Measurements from ENCODE around the gene VWC2L.
A peak's percentile ranks its signal among the peaks of the same experiment; 100 is the strongest.

The VWC2L gene

GRCh38 chr2:214410918-214411554 lies at the start of gene VWC2L:
TSS of gene VWC2L (plus strand) at chr2:214411054. CDS start at chr2:214414194, 3,140 bp downstream.
- peak; percentile 92 for DNase-seq

- no peak for DNase-seq
Measured at GRCh38 chr2:214361116-214361515, 49.7 kb upstream of the VWC2L start.

- no peak for DNase-seq
Measured at GRCh38 chr2:214365549-214365948, 45.3 kb upstream of the VWC2L start.

GRCh38 chr2:214367171-214367570 lies 43.7 kb upstream of the VWC2L start:
- no peak for DNase-seq

- no peak for DNase-seq
Measured at GRCh38 chr2:214376618-214377285, 34.1 kb upstream of the VWC2L start.

GRCh38 chr2:214377286-214377624 lies 33.6 kb upstream of the VWC2L start:
- no peak for DNase-seq

GRCh38 chr2:214378455-214379103 lies 32.3 kb upstream of the VWC2L start:
- DNase-seq = no peak

- no peak for DNase-seq
Measured at GRCh38 chr2:214379227-214379626, 31.6 kb upstream of the VWC2L start.

- DNase-seq = no peak
Measured at GRCh38 chr2:214380681-214381080, 30.2 kb upstream of the VWC2L start.

GRCh38 chr2:214382229-214382628 lies 28.6 kb upstream of the VWC2L start:
- DNase-seq = no peak

- no peak for DNase-seq
Measured at GRCh38 chr2:214386720-214387119, 24.1 kb upstream of the VWC2L start.

- DNase-seq = no peak
Measured at GRCh38 chr2:214389334-214389733, 21.5 kb upstream of the VWC2L start.

GRCh38 chr2:214393796-214394195 lies 17.1 kb upstream of the VWC2L start:
- DNase-seq = no peak

GRCh38 chr2:214395040-214395439 lies 15.8 kb upstream of the VWC2L start:
- DNase-seq = no peak

- no peak for DNase-seq
Measured at GRCh38 chr2:214401580-214401979, 9.3 kb upstream of the VWC2L start.

GRCh38 chr2:214410128-214410775 lies 602 bp upstream of the VWC2L start:
- no peak for DNase-seq

GRCh38 chr2:214412679-214413078 lies 1.8 kb downstream of the VWC2L start:
- no peak for DNase-seq

GRCh38 chr2:214436470-214436869 lies 25.6 kb downstream of the VWC2L start:
- DNase-seq = no peak

- no peak for DNase-seq
Measured at GRCh38 chr2:214450118-214450894, 39.5 kb downstream of the VWC2L start.

- DNase-seq = no peak
Measured at GRCh38 chr2:214451516-214452275, 40.8 kb downstream of the VWC2L start.

- peak; percentile 78 for DNase-seq
Measured at GRCh38 chr2:214465363-214466146, 54.7 kb downstream of the VWC2L start.
